Cardiac septum (tissue), 1 donor: Measurements from ENCODE around the gene SPO11. TPM values are rescaled to one million over a fixed set of nuclear protein-coding genes. Genes with fewer than 3 reads are reported as not detected.
A peak's percentile ranks its signal among the peaks of the same experiment; 100 is the strongest.

Source experiments
- DNase-seq: peaks from one replicate; pipeline ENCODE4 v3.0.0-alpha.2; 2020; ENCODE audit warnings: low spot score
- intact Hi-C: fragments of 100-400 bp; cut with DNase I; formaldehyde crosslinking; loops from one replicate; pipeline ENCODE4 v1.14.0; 2022
- microRNA-seq: library from miRNA; unstranded; fragments of <30 nt; microRNA quantifications from one replicate; pipeline ENCODE4 v1.2.0, GENCODE V29; 2020
- total RNA-seq: library from RNA; stranded (reverse); fragmentation: NEBNext Ultra II Directional; extraction: Animal tissue kit (Norgen Biotek cat#: 25700); gene quantifications from one replicate; pipeline ENCODE4 v1.2.1, GENCODE V29; 2021
- donor health status: DM: no; HTN: no; CAD: no.

The SPO11 gene
- total RNA-seq, 1 donor from 2014 or later: not detected

- intact Hi-C loops: loop anchor here (10.0 kb wide), 1 partner anchor 819 kb away; no protein-coding TSS in a partner anchor
- DNase-seq: no peak
These were observed 56.3 kb downstream of the SPO11 start for GRCh38 chr20:57385940-57386339.

GRCh38 chr20:57386762-57387161 is 57.2 kb downstream of the SPO11 start:
- intact Hi-C loops: loop anchor here (10.0 kb wide), 1 partner anchor 818 kb away; no protein-coding TSS in a partner anchor
- DNase-seq: no peak

- intact Hi-C loops: loop anchor here (10.0 kb wide), 1 partner anchor 817 kb away; no protein-coding TSS in a partner anchor
- peak; percentile 70 for DNase-seq
These were observed 57.9 kb downstream of the SPO11 start for GRCh38 chr20:57387463-57387862.

GRCh38 chr20:57387945-57388371 is 58.4 kb downstream of the SPO11 start:
- DNase-seq: no peak
- intact Hi-C loops: loop anchor here (2.0 to 10.0 kb wide), 2 partner anchors 107 to 817 kb away; no protein-coding TSS in a partner anchor

- intact Hi-C loops: loop anchor here (2.0 to 10.0 kb wide), 2 partner anchors 106 to 816 kb away; no protein-coding TSS in a partner anchor
- DNase-seq: peak; percentile 88
These were observed 59.5 kb downstream of the SPO11 start for GRCh38 chr20:57388953-57389694.

- no peak for DNase-seq
These were observed 60.3 kb downstream of the SPO11 start for GRCh38 chr20:57389695-57390603.

GRCh38 chr20:57390604-57391438 is 61.2 kb downstream of the SPO11 start, which contains the start of gene RBM38:
TSS of gene RBM38 (plus strand) at chr20:57391396. CDS start at chr20:57391582, 186 bp downstream.
- intact Hi-C loops: loop anchor here (10.0 kb wide), 1 partner anchor 324 kb away; the partner anchor contains the start of gene PMEPA1
- DNase-seq: peak; percentile 91

More at GRCh38 chr20:57389695-57390603, 60.3 kb downstream of the SPO11 start:
- intact Hi-C loops: loop anchor here (2.0 to 10.0 kb wide), 3 partner anchors 105 to 815 kb away; partner anchors contain the start of gene PMEPA1

- intact Hi-C loops: loop anchor here (1.0 to 10.0 kb wide), 3 partner anchors 49 to 323 kb away; partner anchors contain the start of gene PMEPA1
These were observed 62.1 kb downstream of the SPO11 start for GRCh38 chr20:57391439-57392301.

GRCh38 chr20:57392512-57393271 is 63.1 kb downstream of the SPO11 start:
- DNase-seq: peak; percentile 88
- intact Hi-C loops: loop anchor here (1.0 to 10.0 kb wide), 3 partner anchors 48 to 322 kb away; partner anchors contain the start of gene PMEPA1

More at GRCh38 chr20:57391439-57392301, 62.1 kb downstream of the SPO11 start:
- no peak for DNase-seq

Small RNA genes lying within 50 kb of the gene (microRNA-seq; reads per million reads assigned to microRNA genes)
- gene MIR4325: not detected

Other genes with a start within 250 kb of the SPO11 start
- gene BMP7, start 63.2 kb upstream of the SPO11 start, total RNA-seq: 2.7 TPM
- 13.8 TPM for gene RAE1, start 21.5 kb downstream of the SPO11 start, total RNA-seq
- gene RBM38, start 61.6 kb downstream of the SPO11 start, total RNA-seq: 63.1 TPM
- not detected for gene CTCFL, start 195.3 kb downstream of the SPO11 start, total RNA-seq
- 0.48 TPM for gene PCK1, start 231.3 kb downstream of the SPO11 start, total RNA-seq